ENCODE data around the gene DHTKD1.

DHTKD1 gene, protein sequence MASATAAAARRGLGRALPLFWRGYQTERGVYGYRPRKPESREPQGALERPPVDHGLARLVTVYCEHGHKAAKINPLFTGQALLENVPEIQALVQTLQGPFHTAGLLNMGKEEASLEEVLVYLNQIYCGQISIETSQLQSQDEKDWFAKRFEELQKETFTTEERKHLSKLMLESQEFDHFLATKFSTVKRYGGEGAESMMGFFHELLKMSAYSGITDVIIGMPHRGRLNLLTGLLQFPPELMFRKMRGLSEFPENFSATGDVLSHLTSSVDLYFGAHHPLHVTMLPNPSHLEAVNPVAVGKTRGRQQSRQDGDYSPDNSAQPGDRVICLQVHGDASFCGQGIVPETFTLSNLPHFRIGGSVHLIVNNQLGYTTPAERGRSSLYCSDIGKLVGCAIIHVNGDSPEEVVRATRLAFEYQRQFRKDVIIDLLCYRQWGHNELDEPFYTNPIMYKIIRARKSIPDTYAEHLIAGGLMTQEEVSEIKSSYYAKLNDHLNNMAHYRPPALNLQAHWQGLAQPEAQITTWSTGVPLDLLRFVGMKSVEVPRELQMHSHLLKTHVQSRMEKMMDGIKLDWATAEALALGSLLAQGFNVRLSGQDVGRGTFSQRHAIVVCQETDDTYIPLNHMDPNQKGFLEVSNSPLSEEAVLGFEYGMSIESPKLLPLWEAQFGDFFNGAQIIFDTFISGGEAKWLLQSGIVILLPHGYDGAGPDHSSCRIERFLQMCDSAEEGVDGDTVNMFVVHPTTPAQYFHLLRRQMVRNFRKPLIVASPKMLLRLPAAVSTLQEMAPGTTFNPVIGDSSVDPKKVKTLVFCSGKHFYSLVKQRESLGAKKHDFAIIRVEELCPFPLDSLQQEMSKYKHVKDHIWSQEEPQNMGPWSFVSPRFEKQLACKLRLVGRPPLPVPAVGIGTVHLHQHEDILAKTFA

DNA sequence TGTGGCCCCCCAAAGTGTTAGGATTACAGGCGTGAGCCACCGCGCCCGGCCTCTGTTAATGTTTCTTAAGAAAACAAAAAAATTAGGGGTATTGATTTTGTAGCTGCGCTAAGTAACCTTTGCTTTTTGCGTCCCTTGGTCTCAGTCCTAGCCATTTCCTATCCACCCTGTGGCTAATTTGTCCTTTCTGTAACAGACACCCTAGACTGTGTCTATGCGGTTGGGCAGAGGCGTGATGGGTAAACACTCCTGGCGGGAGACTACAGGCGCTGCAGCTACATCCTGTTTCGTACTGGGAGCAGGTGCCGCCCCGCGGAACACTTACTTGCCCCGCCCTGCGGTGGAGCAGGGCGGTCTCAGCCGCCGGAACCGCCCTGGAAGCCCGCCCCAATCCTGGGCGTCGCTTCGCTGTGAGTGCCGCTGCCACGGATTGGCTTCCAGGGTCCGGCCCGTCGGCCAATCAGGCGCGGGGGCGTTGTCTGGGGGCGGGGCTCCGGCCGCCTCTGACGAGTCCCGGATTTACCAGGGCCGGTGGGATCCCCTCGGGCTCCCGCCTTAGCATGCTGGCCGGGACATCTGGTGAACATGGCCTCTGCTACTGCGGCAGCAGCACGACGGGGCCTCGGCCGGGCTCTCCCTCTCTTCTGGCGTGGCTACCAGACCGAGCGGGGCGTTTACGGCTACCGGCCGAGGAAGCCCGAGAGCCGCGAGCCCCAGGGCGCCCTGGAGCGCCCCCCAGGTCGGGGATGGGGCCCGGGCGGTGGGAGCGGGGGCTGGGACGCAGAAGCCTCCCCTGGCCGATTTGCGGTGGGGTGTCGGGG, at the start of gene DHTKD1:
TSS of gene DHTKD1 (plus strand) at position 506 of the 821 bp plus-strand sequence. CDS start at position 586, 80 bp downstream.
- peak; percentile 82 for DNase-seq

DNA sequence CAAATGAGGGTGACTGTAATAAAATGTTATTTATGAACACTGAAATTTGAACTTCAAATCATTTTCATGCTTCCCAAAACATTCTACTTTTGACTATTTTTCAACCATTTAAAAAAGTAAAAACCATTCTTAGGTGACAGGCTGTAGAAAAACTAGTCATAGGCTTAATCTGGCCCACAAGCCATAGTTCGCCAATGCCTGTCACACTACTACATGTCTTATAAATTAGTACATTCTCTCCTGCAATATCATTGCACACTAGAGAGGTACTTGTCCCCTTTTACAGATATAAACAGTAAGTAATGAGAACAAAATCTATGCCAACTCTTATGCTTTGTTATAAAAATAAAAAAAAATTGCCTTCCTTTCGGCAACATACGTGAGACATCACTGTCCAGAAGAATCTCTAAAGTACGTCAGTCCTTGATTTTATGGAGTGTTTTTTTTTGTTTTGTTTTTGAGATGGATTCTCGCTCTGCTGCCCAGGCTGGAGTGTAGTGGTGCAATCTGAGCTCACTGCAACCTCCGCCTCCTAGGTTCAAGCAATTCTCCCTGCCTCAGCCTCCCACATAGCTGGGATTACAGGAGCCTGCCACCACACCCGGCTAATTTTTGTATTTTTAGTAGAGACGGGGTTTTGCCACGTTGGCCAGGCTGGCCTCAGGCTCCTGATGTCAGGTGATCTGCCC, 49.3 kb upstream of the DHTKD1 start:
- no peak for DNase-seq

DNA sequence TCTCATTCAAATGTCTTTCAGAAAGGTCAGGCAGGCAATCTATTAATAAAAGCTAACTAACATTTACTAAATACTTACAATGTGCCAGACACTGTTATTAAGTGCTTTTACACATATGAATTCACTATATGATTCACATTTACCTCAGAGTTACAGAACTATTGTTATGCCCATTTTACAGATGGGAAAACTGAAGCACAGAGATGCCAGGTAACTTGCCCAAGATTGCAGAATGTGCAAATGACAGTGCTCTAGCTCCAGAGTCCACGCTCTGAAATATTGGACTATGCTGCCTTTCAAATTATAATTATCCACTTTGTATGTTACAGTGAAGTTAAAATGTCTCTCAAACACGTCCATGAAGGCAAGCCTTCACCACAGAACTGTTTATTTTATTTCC, 48.2 kb upstream of the DHTKD1 start:
- no peak for DNase-seq

DNA sequence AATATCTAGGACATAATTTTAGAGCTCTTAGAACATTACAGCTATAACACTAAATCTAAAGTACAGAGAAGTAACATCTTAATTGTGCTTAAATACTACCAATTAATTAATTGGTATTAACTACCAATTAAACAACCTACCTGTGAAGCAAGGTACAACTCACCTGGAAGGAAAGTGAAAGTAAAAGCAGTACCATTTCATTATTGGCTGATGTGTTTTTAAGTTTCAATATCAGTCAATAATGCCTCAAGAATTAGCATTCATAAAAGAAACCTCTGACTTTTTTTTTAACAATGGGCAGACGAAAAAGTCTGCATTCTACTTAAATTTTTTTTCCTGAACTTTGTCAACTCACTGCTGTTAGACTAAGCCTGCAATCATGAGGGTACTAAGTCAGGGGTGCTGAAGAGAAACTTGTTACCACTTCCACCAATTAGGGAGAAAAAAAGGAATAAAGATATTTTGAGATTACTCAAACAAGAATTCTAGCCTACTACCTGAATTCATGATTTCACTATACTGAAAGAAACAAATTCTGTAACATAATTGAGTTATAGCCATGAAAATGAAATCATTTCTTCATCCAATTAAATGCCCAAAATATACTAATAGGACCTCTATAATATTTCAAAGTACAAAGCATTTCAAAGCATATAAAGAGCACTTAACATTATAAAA, 46.0 kb upstream of the DHTKD1 start:
- no peak for DNase-seq

DNA sequence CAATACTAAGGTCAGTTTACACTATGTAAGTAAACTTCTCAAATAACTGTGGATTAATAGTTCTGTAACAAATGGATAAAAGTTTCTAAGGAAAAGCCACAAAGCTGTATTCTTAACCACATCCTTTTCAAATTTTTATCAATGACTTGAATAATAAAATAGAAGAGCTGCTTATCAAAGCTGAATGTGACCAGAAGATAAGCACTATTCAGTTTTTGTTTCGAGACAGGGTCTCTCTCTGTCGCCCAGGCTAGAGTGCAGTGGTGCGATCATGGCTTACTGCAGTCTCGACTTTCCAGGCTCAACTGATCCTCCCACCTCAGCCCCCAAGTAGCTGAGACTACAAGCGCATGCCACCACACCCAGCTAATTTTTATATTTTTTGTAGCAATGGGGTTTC, 43.2 kb upstream of the DHTKD1 start:
- no peak for DNase-seq

DNA sequence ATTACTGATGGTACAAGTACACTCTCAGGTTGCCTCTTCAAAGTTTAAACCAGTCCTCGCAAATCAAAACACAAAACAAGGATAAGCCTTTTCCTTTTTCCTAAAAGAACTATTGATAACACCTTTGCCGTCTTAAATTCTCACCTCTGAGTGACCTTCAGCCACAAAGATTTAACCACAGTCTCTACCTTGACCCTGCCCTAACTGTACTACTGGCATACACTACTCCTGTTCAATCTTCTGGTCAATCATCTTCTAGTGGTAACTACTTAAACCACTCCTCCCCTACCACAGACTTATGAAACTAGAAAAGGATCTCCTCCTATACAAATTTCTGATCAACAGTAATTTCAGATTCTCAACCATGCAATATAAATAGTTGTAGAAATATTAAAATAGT, 41.2 kb upstream of the DHTKD1 start:
- no peak for DNase-seq

DNA sequence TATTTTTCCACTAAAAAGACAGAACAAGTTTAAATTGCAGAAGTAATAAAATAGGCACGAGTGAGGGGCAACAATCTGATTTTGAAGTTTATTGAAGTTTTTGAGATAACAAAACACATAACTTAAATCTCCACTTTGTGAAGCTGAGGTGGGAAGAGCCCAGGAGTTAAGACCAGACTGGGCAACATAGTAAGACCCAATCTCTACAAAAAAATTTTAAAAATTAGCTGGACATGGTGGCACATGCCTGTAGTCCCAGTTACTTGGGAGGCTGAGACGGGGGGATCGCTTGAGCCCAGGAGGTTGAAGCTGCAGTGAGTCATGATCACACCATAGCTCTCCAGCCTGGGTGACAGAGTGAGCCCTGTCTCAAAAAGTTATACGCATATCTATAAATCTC, 37.4 kb upstream of the DHTKD1 start:
- DNase-seq, result no peak

DNA sequence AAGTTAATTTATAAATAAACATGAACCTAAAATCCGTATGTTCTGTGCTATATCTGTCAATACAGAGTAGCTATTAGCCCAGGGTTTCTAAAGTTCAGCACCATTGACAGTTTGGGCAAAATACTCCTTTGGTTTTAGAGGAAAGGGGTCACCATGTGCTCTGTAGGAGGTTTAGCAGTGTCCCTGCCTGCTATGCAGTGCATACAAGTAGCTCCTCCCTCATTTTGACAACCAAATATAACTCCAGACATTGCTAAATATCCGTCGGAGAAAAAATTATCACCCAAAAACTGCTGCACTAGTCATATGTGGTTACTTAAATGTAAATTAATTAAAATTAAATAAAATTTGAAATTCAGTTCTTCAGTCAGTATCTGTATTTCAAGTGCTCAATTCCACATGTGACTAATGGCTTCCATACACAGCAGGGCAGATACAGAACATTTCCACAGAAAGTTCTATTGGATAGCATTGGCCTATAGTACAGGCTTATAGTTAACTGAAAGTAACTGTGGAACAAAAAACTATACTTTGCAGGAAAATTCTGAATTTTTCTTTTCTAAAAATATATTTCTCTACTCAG, 32.6 kb upstream of the DHTKD1 start:
- no peak for DNase-seq

DNA sequence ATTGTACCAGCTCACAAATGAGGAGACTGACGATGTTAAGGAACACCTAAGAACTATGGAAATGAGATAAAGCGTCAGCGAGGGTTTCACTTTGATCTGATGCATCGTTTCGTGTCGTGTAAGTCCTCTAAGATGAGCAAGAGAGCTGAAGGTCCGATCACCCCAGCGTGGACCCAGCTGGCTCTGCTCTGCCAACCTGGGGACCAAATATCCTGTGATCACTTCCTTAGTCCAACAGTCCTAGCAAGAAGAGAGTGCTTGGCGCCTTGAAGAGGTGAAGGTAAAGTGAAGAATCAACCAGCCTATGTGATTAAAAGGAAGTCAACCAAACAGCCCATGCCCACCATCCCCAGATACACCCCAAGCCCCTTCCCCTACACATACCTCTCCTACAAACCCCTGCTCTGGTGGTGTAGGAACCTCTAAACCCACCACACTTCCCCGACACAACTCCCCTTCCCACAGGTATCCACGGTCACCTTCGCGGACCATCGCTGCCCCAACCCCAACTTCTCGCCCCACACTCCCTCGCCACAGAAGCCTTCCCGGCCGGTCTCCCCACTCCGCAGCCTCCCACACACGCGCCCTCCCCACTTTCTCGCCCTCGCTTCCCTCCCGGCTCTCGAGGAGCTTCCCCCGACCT, 26.9 kb upstream of the DHTKD1 start:
- DNase-seq, result no peak

DNA sequence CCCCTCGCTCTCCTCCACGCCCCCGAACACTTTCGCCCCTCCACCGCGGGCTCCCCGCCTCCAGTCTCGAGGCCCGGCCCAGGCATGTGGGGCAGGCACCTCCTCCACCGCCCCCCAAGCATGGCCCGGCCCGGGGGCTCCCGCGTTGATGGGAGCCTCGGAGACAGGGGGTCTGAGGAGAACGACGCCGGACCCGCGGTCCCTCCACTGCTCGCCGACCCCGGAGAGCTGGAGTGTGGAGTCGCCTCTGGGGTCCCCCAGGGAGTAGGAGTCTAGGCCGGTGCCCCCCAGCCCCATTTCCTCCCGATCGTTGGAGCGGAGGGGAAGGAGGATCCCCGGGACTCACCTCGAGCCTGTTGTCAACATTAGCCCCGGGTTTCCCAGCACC, 26.4 kb upstream of the DHTKD1 start:
- no peak for DNase-seq

DNA sequence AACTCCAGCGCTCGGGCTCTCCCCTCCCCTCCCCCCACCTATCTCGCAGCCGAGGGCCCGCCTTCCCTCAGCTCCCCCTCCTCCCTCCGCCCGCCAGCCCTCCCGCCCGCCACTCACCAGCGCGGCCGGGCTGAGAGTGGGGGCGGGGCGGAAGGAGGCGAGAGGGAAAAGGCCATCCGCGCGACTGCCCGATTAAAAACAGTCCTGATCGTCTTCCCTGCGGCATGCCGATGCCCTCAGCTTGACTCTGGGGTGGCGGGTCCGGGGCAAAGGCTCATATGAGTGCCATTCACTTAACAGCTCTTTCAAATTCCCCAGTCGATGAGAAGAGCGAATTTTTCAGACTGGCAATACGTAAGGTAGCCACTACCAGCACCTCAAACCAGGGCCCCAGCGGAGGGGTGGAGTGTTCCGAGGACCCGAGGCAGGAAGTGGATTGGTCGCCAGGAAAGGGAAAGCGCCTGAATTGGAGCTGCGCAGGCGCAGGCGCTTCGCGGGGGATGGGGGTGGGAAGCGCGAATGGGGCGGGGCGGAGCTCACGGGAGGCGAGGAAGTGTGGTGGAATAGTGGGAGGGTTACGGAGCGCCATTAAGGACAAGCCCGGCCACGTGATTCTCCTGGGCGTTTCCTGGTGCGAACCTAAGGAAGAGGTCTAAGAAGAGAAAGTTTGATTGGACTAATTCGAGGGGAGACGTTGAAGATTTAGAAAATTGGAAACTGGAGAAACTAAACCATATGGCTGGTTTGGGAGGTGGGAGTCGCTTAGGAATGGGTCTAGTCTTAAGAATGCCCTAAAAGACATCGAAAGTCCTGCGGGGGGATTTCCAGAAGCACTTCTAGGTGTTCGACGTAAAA, 25.7 kb upstream of the DHTKD1 start, which contains the start of gene UPF2:
TSS of gene UPF2 (minus strand) at position 13 of the 855 bp plus-strand sequence. CDS start 7,386 bp downstream, outside the sequence.
- DNase-seq, result peak; percentile 91

DNA sequence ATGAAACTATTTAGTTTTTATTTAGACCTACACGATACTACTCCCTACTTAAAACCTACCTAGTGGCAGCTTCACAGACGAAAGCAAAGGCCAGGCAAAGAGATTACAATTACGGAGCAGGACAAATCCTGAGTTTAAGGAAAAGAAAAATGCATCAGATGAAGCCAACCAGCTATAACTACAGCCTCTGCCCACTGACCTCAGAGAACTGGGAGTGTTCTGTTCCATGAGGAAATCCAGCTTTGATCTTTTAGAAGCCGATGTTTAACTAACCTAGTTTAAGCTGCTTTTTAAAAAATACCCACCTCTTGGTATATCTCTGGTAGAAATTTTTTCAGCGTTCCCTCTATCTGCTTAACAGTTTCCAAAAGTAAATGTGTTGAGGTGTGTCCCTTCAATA, 23.2 kb upstream of the DHTKD1 start:
- DNase-seq, result no peak

DNA sequence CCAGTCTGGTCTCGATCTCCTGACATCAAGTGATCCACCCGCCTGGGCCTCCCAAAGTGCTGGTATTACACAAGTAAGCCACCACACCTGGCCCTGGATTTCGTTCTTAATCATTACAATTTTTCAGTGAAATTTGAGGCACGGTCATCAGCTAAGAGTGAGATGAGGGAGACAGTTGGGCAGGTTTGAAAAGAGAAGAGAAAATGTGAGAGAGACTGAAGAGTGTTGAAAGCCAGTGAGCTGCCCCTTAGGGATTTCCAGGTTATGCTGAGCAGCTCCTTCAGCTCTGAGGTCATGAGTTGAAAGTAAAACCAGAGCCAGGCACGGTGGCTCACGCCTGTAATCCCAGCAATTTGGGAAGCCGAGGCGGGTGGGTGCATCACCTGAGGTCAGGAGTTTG, 20.2 kb upstream of the DHTKD1 start:
- no peak for DNase-seq

DNA sequence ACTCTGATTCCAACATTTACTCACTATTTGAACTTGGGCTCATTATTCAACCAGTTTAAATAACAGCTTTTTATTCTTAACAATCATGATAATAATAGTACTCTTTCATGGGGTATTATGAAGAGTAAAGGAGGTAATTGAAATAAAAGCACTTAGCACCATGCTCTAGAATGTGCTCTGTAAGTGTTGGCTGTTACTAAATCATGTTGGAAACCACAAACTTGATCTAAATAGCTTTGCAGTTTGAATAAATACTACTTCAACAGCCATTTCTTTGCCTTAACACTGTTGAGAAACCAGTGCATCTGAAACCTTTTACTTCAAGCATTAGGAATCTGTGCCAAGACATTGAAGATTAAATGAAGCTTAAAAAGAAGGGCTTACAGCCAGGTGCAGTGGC, 18.2 kb upstream of the DHTKD1 start:
- DNase-seq, result no peak

DNA sequence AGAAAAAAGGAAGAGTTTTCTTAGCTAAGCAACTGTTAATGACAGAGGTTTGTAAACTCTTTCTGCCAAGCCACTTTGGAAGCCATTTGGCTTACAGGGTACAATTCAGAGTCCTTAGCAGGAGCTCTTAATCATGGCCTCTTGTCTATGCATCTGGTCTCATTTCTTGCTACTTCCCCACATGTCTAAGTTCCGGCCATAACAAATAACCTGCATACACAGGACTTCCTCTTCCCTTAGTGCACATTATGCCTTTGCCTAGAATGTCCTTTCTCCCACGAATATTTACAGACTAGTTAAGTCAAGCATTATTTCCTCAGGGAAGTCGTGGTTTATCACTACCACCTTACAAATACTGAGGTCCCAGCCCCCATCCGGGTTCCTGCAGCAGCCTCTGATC, 17.5 kb upstream of the DHTKD1 start:
- no peak for DNase-seq

DNA sequence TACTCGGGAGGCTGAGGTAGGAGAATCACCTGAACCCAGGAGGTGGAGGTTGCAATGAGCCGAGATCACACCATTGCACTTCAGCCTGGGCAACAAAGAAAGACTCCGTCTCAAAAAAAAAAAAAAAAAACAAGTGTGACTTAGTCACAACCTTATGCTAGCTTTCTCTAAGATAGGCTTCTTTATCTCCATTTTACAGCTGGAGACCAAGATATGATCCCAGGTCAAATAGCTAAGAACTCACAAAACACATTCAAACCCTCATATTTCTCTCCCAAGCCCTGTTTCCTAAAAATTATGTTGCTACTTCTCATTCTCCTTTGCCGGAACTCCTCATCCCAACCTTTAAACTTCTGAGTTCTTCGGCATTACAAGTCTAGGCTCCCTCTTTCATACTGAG, 13.0 kb upstream of the DHTKD1 start:
- DNase-seq, result no peak

DNA sequence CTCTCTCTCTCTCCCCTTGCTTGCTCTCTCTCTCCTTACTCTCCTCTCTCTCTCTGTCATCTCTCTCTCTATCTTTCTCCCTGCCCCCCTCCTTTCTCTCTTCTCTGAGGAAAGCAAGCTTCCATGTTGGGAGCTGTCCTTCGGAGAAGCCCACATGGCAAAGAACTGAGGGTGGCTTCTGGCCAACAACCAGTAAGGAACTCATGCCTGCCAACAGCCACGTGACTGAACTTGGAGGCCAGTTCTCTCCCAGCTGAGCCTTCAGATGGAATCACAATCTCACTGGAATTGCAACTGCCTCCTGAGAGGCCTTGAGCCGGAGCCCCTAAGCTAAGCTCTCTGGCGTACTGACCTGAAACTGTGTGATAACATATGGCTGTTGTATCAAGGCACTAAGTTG, 12.0 kb upstream of the DHTKD1 start:
- DNase-seq, result no peak

DNA sequence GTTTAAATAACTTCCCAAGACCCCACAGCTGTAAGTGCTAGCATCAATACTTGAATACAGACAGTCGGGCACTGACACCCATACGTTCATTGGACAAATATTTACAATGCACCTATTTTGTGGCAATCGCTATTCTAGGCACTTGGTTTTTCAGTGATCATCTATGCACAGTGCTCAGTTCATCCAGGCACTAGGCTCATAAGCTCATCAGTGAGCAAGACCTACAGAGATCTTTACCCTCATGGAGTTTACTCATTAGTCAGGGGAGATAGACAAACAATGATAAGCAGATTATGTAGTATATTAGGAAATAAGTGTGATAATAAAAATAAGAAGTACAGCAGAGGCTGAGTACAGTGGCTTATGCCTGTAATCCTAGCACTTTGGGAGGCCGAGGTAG, 7.6 kb upstream of the DHTKD1 start:
- no peak for DNase-seq

DNA sequence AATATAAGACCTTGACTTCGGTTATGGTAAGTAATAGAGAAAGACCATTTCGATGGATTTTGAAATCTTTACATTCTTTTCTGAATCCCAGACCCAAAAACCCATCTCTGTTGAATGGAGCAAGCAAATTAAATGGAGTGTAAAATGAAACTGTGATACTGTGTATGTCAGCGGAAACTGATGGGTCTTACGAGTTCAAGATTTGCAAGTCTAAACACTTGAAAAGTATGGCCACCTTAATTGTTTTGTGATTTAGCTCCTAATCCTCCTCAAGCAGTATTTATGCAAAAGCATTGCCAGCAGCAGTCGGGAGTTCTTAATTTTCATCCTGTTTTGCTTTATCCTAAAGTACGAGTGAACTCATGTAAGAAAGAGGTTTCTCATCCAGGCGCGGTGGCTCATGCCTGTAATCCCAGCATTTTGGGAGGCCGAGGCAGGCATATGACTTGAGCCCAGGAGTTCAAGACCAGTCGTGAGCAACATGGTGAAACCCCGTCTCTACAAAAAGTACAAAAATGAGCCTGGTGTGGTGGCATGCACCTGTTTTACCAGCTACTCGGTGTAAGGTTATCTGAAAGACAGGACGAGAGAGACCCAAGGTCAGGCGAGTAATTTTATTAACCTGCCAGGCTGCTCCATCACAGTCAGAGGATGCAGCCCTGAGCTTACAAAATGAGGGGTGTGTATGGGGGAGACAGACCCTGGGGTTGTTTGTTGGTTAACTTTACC, 5.8 kb upstream of the DHTKD1 start:
- no peak for DNase-seq
